ENCODE data around the gene OSBPL9. TPM values are rescaled to one million over a fixed set of nuclear protein-coding genes. Genes with fewer than 3 reads are reported as not detected.
A peak's percentile ranks its signal among the peaks of the same experiment; 100 is the strongest.

Gene OSBPL9
- total and polyA plus RNA-seq, 2 experiments from 2014 or later = 71.0 to 288 TPM

GRCh38 chr1:51615780-51616291, 1.1 kb upstream of the OSBPL9 start:
- Histone ChIP-seq H3K4me1 (ENCODE audit: insufficient read depth) (peaks cover 4% of the 10 kb centered on the region), H3K27me3 (no peaks in the 10 kb centered on the region), H3K79me2 (peaks cover 37% of the 10 kb centered on the region), H3K27ac (no peak overlapping the region), H4K20me1 (ENCODE audit: insufficient read depth, poor library complexity, severe bottlenecking) (no peaks in the 10 kb centered on the region), H3K9me3 (ENCODE audit: low read depth) (no peaks in the 10 kb centered on the region), H3K4me3 (no peak overlapping the region), H3K9me2 (replicated peaks; ENCODE audit: insufficient read depth) (no peaks in the 10 kb centered on the region), H3K36me3 (replicated peaks; ENCODE audit: insufficient read depth, low read depth) (no peaks in the 10 kb centered on the region), H2AFZ (no peak overlapping the region), H3K4me2 (no peak overlapping the region)
- no peak for DNase-seq (ENCODE audit: low spot score)
- TF ChIP-seq CTCF (IDR thresholded peaks at IDR 0.05; ENCODE audit: poor library complexity) = no peak
- TF ChIP-seq EZH2 (IDR thresholded peaks at IDR 0.05; ENCODE audit: borderline replicate concordance) = no peak
- no peak for TF ChIP-seq EZH2phosphoT487 (IDR thresholded peaks at IDR 0.05; ENCODE audit: low read depth, severe bottlenecking, unreplicated experiment)
- 93% methylated on average over 10 of the region's 10 CpGs for WGBS (ENCODE audit: low lambda C conversion rate, missing lambda C conversion rate)

GRCh38 chr1:51616490-51616889, 402 bp upstream of the OSBPL9 start:
- Histone ChIP-seq H3K4me3 (peak overlapping the region; percentile 39), H3K27me3 (no peaks in the 10 kb centered on the region), H3K36me3 (replicated peaks; ENCODE audit: insufficient read depth, low read depth) (no peaks in the 10 kb centered on the region), H3K79me2 (peaks cover 43% of the 10 kb centered on the region), H3K27ac (no peak overlapping the region), H3K9me2 (replicated peaks; ENCODE audit: insufficient read depth) (no peaks in the 10 kb centered on the region), H3K4me1 (ENCODE audit: insufficient read depth) (peaks cover 4% of the 10 kb centered on the region), H2AFZ (peak overlapping the region; percentile 37), H4K20me1 (ENCODE audit: insufficient read depth, poor library complexity, severe bottlenecking) (no peaks in the 10 kb centered on the region), H3K4me2 (peak overlapping the region; percentile 85), H3K9me3 (ENCODE audit: low read depth) (no peaks in the 10 kb centered on the region)
- TF ChIP-seq CTCF (IDR thresholded peaks at IDR 0.05; ENCODE audit: poor library complexity) (no peak), EZH2phosphoT487 (IDR thresholded peaks at IDR 0.05; ENCODE audit: low read depth, severe bottlenecking, unreplicated experiment) (no peak), EZH2 (IDR thresholded peaks at IDR 0.05; ENCODE audit: borderline replicate concordance) (no peak)
- WGBS (ENCODE audit: low lambda C conversion rate, missing lambda C conversion rate) = 74% methylated on average over 4 of the region's 4 CpGs
- no peak for DNase-seq (ENCODE audit: low spot score)

GRCh38 chr1:51618715-51619114, 1.8 kb downstream of the OSBPL9 start:
- no peak for TF ChIP-seq EZH2 (IDR thresholded peaks at IDR 0.05; ENCODE audit: borderline replicate concordance)
- TF ChIP-seq EZH2phosphoT487 (IDR thresholded peaks at IDR 0.05; ENCODE audit: low read depth, severe bottlenecking, unreplicated experiment) = no peak
- TF ChIP-seq CTCF (IDR thresholded peaks at IDR 0.05; ENCODE audit: poor library complexity) = no peak
- no peaks in the 10 kb centered on the region for H3K27me3 ChIP-seq
- H4K20me1 ChIP-seq (ENCODE audit: insufficient read depth, poor library complexity, severe bottlenecking) = no peaks in the 10 kb centered on the region
- H3K4me2 ChIP-seq = peak overlapping the region; percentile 85
- 89% methylated on average over 1 of the region's 1 CpG for WGBS (ENCODE audit: low lambda C conversion rate, missing lambda C conversion rate)
- peaks cover 13% of the 10 kb centered on the region for H3K4me1 ChIP-seq (ENCODE audit: insufficient read depth)
- H2AFZ ChIP-seq = no peak overlapping the region
- peaks cover 60% of the 10 kb centered on the region for H3K79me2 ChIP-seq
- no peaks in the 10 kb centered on the region for H3K9me3 ChIP-seq (ENCODE audit: low read depth)
- H3K4me3 ChIP-seq = no peak overlapping the region
- H3K9me2 ChIP-seq (replicated peaks; ENCODE audit: insufficient read depth) = no peaks in the 10 kb centered on the region
- H3K27ac ChIP-seq = no peak overlapping the region
- DNase-seq (ENCODE audit: low spot score) = no peak
- H3K36me3 ChIP-seq (replicated peaks; ENCODE audit: insufficient read depth, low read depth) = no peaks in the 10 kb centered on the region
